ENCODE measurements around the gene WDR90.

Gene WDR90

DNA sequence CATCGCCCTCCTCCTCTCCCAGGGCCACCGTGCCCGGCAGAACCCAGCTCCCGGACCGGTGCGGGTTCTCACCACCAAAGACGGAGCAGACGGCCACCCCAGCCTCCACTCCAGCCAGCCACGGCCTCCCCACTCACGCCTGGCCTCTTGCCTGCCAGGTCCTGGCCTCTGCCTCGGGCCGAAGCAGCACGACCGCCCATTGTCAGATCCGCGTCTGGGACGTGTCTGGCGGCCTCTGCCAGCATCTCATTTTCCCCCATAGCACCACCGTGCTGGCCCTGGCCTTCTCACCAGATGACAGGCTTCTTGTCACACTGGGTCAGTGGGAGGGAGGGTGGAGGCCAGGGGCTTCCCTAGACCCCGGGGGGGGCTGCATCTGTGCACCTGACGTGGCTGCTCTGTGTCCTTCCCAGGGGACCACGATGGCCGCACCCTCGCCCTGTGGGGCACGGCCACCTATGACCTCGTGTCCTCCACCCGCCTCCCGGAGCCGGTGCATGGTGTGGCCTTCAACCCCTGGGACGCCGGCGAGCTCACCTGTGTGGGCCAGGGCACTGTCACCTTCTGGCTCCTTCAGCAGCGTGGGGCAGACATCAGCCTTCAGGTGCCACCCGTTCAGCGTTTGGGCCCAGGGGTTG, 12.1 kb downstream of the WDR90 start:
- no peak for DNase-seq

DNA sequence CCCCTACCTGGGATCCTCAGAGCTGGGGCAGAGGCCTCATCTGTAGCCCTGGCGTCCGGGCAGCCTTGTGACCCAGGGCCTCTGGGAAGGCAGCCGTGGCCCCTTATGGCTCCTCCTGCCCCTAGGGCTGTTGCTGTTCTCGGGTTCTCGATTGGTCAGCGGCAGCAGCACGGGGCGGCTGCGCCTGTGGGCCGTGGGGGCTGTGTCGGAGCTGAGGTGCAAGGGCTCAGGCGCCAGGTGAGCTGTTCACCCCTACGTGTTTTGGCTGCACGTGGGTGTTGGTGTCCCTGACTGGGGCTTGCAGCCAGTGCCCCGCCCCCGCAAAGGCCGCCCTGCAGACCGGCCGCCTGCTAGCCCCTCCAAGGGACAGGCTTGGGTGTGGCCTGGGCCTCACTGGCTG, 12.9 kb downstream of the WDR90 start:
- no peak for DNase-seq

DNA sequence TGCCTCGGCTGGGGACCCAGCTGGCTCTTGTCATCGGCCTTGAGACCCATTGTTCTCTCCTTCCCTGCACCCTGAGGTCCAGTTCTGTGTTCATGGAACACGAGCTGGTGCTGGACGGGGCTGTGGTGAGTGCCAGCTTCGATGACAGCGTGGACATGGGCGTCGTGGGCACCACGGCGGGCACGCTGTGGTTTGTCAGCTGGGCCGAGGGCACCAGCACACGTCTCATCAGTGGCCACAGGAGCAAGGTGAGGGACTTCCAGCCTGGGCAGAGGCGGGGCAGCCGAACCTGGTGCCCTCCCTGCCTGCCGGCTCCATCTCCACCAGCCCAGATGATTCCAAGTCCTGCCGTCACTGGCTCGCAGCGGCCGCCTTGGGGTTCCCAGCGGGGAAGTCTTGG, 13.4 kb downstream of the WDR90 start:
- no peak for DNase-seq

DNA sequence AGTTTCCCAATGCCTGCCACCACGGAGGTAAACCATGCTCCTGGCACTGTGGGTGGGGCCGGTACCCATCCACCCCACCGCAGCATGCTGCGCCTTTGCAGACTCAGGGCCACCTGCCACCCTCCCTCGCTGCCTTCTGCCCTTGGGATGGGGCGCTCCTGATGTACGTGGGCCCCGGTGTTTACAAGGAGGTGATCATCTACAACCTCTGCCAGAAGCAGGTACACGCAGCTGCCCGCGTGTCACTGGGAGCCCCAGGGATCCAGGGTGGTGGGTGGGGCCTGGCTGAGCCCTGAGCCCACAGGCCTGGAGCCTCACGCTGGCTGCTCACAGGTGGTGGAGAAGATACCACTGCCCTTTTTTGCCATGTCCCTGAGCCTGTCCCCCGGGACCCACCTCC, 17.4 kb downstream of the WDR90 start:
- DNase-seq, result no peak

DNA sequence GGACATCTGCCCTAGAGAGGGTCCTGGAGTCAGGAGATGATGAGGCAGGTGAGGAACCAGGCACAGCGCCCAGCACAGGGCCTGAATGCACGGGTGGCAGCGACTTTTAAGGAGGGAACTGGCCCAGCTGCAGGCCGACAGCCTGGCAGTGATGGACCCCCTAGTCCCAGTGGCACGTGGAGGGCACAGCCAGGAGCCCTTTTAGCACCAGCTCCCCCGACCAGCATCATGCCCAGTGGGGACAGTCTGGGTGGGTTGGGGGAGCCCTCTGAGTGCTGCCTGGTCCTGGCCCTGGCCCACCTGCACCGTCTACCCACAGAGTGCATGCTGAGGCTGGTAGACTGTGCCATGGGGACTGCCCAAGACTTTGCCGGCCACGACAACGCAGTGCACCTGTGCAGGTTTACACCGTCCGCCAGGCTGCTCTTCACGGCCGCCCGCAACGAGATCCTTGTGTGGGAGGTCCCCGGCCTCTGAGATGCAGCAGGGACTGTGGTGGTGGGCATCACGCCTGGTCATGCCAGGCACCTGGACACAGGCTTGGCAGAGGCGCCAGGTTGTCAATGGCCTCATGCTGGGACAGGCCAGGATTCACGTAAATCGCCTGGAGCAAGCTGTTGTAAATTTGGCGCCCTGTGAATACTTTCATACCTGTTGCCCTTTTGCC, 18.1 kb downstream of the WDR90 start:
- DNase-seq, result no peak

DNA sequence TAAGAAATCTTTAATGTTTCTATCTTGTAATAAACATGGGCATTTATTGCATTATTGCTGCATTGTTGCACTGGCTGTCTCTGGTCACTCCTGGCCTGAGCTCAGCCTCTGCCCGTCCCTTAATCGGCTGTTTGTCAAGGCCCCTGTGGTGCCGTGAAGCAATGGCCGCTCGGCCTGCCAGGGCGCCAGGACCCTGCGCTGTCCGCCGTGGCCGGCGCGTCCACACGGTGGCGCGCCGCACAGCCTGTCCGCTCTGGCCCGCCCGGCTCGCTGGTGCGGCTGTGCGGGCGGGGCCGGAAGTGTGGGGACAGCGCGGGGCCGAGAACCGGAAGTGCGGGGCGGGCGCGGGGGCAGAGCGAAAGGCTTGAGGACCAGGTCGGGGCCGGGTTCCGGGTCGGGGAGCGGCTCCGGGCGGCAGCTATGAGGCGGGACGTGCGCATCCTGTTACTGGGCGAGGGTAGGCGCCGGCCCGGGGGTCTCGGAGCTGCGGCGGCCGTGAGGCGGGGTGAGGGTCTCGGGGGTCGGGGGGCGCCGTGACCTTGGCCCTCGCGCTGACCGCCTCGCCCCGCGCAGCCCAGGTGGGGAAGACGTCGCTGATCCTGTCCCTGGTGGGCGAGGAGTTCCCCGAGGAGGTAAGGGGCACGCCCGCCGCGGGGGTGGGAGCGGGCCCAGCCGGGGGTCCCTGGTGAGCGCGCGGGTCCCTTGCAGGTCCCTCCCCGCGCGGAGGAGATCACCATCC, 18.8 kb downstream of the WDR90 start, which contains the start of gene RHOT2:
TSS of gene RHOT2 (plus strand) at position 353 of the 739 bp plus-strand sequence. CDS start at position 421, 68 bp downstream.
- DNase-seq, result peak; percentile 95

DNA sequence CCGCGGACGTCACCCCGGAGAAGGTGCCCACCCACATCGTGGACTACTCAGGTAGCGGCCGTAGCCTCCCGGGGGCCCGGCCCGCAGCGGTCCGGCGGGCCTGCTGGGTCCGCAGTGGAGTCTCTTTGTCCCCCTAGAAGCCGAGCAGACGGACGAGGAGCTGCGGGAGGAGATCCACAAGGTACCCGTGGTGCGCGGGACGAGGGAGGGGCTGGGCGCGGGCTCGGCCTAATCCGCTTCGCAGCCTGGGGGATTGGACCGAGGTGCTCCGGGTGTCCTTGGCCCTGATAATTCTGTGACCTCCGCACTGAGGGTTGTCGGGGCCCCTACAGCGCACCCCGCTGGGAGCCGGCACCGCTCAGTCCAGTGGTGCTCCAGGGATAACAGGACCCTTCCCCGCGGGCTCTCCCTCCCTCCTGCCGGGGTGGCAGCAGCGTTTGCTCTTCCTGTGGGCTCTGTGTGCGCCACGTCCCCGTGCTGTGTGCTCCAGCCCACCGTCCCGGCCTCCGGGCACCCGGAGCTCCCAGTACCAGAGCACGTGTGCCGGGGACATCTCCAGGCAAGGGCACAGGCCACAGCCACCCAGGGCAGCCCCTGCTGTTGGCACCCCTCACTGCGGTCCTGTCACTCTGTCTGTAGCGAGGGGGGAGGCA, 19.5 kb downstream of the WDR90 start:
- no peak for DNase-seq

DNA sequence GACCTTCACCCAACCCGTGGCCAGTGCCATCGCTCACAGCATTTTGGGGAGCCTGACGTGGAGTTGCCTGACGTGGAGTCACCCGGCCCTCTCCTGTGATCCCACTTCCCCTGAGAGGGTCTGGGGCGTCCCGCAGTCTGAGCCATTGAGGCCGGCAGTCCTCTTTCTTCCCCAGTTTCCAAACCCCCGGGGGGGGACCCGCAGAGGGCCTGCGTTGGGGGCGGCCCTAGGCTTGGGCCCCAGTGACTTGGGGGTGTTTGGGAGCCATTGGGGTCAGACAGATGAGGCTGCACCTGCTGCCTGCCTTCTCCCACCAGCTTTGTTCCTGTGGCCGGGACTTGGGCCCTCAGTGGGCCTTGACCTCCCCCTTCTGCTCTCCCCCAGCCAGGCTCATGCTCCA, 20.5 kb downstream of the WDR90 start:
- DNase-seq, result no peak

DNA sequence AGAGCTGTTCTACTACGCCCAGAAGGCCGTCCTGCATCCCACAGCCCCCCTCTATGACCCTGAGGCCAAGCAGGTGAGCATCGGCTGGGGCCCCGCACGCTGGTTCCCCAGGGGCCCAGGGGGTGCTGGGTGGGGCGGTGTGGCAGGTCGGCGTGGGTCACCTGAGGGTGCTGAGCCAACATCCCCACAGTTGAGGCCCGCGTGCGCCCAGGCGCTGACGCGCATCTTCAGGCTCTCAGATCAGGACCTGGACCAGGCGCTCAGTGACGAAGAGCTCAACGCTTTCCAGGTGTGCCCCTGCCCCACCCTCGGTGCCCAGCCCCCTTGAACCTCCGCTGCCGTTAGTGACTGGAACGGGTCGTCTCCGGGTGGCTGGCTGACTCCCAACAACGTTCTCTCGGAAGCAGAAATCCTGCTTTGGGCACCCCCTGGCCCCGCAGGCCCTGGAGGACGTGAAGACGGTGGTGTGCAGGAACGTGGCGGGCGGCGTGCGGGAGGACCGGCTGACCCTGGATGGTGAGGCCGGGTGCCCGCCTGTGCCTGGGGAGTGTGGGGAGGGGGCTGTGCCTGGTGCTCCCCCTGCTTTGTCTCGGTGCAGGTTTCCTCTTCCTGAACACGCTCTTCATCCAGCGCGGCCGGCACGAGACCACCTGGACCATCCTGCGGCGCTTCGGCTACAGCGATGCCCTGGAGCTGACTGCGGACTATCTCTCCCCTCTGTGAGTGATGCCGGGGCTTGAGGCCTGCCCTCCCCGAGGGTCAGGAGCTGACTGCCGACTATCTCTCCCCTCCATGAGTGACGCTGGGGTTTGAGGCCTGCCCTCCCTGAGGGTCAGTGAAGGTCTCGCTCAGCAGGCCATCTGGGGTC, 21.6 kb downstream of the WDR90 start:
- no peak for DNase-seq

DNA sequence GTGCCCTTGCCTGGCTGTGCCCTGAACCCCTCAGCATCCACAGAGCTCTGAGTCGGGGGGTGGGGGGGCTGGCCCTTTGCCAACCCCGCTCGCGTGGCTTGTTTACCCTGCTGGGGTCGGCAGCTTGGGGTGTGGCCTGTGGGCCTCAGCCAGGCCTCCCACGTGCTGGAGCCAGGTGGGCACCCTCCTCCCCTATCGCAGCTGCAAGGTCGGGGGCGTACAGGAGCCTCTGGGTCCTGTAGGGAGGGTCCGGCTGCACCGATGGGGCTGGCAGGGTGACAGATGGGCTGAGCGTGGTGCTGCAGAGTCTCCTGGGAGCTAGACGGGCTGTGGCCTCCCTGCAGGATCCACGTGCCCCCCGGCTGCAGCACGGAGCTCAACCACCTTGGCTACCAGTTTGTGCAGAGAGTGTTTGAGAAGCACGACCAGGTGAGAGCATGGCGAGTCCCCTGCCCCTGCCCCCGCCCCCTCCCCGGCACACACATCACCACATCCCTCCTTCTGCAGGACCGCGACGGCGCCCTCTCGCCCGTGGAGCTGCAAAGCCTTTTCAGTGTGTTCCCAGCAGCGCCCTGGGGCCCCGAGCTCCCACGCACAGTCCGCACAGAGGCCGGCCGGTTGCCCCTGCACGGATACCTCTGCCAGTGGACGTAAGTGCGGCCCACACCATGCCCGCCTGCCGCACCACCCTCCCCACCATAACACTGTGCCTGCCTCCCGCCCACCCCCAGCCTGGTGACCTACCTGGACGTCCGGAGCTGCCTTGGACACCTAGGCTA, 22.4 kb downstream of the WDR90 start:
- DNase-seq, result no peak

DNA sequence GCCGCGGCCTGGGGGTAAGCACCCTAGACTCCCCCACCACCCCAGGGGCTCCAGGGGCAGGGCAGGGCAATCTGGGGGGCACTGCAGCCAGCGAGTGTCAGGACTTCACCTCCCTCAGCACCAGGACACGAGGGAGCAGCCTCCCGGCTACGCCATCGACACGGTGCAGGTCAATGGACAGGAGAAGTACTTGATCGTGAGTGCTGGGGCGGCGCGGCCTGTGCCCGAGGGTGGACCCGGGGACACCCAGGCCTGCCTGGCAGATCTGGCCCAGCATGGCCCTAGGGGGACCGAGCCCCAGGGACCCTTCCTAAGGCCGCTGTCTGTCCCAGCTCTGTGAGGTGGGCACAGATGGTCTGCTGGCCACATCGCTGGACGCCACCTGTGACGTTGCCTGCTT, 23.2 kb downstream of the WDR90 start:
- DNase-seq, result no peak

DNA sequence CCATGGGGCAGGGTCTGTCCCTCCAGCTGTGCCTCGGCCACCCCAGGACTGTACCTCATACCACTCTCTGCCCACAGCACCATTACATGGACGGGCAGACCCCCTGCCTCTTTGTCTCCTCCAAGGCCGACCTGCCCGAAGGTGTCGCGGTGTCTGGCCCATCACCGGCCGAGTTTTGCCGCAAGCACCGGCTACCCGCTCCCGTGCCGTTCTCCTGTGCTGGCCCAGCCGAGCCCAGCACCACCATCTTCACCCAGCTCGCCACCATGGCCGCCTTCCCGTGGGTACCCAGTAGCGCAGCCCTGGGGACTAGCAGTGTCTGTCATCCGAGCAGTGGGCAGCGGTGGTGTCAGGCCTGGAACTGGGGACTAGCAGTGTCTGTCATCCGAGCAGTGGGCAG, 23.7 kb downstream of the WDR90 start:
- DNase-seq, result no peak

DNA sequence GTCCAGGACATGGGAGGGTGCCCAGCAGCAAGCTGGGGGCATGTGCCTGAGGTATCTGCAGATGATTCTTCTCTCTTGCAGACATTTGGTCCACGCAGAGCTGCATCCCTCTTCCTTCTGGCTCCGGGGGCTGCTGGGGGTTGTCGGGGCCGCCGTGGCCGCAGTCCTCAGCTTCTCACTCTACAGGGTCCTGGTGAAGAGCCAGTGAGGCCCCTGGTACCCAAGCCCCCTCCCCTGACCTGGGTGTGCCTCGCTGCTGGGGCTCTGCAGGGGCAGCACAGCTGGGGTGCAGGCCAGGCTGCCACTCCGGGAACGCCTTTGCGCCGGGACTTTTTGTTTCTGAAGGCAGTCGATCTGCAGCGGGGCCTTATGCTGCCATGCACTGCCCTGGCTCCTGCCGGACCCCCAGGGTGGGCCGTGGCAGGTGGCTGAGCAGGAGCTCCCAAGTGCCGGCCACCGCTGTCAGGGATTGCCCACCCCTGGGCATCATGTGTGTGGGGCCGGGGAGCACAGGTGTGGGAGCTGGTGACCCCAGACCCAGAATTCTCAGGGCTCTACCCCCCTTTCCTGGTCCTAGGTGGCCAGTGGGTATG, 24.3 kb downstream of the WDR90 start:
- DNase-seq, result no peak

DNA sequence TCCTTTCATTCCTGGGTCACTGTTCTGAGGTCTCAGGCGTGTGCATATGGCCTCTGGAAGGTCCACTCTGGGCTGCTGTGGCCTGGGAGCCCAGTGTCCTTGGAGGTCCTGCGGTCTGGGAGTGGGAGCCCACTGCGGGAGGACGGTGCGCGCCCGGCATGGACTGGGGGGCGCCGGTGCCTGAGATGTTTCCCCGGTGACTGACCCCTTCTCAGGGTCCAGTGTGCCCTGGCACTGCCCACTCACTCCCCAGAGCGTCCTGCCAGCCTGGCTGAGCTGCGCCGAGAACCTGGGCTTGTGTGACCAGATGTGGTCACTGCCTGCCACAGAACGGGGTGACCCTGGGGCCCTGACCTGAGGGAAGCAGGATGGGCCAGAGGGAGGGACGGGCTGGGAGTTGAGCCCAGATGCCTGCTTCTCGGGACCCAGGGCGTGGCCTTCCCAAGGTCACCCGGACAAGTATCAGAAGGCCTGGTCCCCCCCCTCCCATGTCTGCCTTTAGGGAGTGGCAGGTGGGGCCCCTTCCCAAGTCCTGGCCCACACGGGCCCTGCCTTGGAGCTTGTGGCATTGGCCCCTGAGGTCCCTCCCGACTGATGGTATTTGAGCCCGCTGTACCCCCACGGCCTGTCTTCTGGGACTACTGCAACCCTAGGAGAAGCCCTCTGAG, 25.2 kb downstream of the WDR90 start:
- no peak for DNase-seq

DNA sequence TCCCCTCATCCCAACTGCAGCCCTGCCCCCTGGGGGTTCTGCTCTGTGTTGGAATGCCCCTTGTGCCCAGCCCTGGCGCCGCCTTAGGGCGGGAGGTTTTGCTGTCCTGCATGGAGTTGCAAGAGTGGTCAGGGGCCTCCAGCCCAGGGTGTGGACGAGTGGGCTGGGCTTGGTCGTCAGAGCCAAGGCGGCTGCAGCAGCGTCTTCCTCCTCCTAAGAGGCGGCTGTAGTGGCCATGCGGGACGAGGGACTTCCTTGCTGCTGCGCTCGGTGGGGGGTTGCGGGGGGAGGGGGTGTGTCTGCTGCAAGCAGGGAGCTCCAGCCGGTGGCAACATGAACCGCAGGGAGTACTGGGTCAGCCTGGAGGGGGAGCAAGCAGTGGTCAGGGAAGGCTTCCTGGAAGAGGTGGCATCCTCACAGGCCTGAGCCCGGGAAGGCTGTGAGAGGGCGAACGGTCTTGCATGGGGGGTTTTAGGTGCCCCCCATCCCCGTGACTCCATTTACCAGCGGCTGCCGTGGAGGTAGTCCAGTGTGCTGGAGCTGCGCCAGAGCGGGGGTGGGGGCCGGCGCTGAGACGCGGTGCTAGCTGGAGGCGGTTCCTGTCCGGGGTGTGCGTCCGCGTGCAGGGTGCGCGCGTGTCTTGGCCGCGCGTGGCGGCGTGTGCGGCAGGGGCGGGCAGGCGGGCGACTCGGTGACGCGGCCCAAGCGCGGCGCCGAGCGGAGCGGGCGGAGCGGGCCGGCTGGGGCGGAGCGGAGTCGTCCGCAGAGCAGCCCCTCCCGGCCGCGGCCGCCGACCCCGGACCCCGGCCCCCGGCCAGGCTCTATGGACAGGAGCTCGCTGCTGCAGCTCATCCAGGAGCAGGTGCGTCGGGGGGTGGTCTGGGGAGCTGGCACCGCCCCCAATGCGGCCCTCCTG, 26.1 kb downstream of the WDR90 start, which contains the start of gene RHBDL1:
TSS of gene RHBDL1 (plus strand) at position 704 of the 916 bp plus-strand sequence. CDS start at position 824, 120 bp downstream.
- no peak for DNase-seq

DNA sequence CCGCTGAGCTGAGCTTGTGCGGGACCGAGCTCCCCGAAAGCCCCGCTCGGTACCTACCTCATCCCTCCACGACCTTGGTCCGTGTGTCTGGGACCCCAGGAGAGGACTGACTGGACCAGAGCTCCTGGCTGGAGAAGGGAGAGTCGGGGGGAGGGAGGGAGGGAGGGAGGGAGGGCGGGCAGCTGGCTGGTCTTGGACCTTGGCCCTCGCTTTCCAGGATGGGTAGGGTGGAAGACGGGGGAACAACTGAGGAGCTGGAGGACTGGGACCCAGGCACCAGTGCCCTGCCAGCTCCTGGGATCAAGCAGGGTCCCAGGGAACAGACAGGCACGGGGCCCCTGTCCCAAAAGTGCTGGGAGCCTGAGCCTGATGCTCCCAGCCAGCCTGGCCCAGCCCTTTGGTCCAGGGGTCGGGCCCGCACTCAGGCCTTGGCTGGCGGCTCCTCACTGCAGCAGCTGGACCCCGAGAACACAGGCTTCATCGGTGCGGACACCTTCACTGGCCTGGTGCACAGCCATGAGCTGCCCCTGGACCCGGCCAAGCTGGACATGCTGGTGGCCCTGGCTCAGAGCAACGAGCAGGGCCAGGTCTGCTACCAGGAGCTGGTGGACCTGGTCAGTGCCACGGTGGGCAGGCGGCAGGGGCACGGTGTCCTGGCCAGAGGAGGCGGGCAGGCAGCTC, 26.9 kb downstream of the WDR90 start:
- no peak for DNase-seq

DNA sequence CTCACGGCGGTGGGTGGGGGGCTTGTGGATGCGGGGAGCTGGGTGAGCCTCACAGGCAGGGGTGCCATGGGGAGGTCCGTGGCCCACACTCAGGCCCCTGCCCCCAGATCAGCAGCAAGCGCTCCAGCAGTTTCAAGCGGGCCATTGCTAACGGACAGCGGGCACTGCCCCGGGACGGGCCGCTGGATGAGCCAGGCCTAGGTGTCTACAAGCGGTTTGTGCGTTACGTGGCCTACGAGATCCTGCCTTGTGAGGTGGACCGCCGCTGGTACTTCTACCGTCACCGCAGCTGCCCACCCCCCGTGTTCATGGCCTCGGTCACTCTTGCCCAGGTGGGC, 27.4 kb downstream of the WDR90 start:
- DNase-seq, result no peak

DNA sequence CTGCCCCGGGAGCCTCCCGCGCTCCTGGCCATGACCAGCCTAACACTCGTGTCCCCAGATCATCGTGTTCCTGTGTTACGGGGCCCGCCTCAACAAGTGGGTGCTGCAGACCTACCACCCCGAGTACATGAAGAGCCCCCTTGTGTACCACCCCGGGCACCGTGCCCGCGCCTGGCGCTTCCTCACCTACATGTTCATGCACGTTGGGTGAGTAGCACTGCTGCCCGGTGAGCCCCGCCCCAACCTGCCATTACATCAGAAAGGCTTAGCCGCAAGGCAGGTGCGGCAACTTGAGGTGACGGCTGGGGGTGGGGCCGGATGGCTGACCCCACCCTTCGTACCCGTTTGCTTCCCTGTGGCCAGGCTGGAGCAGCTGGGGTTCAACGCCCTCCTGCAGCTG, 27.7 kb downstream of the WDR90 start:
- no peak for DNase-seq

Data from activated CD4-positive, alpha-beta T cell treated with anti-CD3 and anti-CD28 coated beads, Interleukin-2, amount 50 U/mL, for 16 hours (primary cell).